ENCODE data around the gene ANGPTL7.

Gene ANGPTL7

DNA sequence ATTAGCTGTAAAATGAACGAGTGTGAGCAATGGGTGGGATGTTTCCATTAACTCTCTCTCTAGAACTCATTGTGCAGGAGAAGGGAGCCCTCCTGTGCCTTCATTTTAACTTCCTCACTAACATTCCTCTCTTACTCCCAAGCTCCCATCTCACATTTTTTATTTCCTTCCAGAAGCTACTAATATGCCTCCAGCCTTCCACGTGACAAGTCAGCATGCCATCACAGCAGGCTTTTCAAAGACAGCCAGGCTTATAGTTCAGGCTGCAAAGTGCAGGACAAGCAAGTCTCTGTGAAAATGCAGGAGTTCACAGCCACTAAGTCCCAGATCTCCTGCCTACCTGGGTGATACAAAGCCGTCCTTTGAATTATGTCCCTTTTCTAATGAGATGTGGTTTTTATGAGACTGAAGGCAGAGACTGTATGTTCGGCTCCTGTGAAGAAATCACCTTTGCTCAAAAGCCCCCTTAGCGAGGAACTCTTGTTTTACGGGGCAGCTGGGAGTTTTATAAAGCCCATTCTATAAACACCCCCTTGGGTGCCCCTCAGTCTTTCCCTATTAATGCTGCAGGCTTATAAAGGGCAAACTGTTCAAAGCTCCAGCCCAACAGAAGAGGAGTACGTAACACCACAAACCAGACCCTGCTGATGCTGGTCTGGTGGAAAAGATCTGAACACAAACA is 14.8 kb upstream of the ANGPTL7 start:
- TF ChIP-seq CTCF (IDR thresholded peaks at IDR 0.05; ENCODE audit: borderline replicate concordance, extremely low read depth, low read length, poor library complexity, severe bottlenecking) = no peak
- Histone ChIP-seq H3K4me2 (ENCODE audit: insufficient read depth, low read length) (no peak overlapping the region), H3K27me3 (ENCODE audit: insufficient read depth, low read length, poor library complexity) (no peaks in the 10 kb centered on the region), H2AFZ (ENCODE audit: low read depth, low read length) (no peak overlapping the region), H3K79me2 (ENCODE audit: insufficient read depth, low read length) (no peaks in the 10 kb centered on the region), H3K36me3 (ENCODE audit: insufficient read depth, low read length) (peaks cover 38% of the 10 kb centered on the region), H3K4me1 (ENCODE audit: insufficient read depth, low read length) (no peaks in the 10 kb centered on the region), H4K20me1 (ENCODE audit: insufficient read depth, low read length) (no peaks in the 10 kb centered on the region; the same call in 1 of the 2 replicates), H3K9me3 (ENCODE audit: insufficient read depth, low read length, severe bottlenecking) (no peaks in the 10 kb centered on the region), H3K27ac (ENCODE audit: low read length) (no peak overlapping the region), H3K4me3 (ENCODE audit: low read depth in 1 of 2, low read length in 2 of 2) (no peak overlapping the region), H3K9ac (ENCODE audit: low read depth, low read length) (no peak overlapping the region)
- ATAC-seq (ENCODE audit: insufficient read depth, low read depth) (no peak), DNase-seq (no peak)

DNA sequence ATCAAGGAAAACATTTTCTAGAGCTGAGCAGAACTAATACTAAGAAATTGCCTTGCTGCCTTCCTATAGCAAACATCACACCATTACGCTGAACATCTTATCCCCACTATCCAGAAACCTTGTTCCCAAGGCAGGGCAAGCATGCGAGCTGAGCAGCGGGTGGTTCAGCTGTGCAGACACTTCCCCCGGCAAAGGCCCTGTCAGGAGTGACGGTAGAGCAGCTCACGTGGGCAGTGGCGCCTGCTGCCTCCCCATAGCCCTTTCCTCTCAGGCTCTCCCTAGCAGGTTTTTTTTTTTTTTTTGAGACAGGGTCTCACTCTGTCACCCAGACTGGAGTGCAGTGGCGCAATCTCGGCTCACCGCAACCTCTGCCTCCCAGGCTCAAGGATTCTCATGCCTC is 13.7 kb upstream of the ANGPTL7 start:
- H3K27ac ChIP-seq (ENCODE audit: low read length) = no peak overlapping the region
- TF ChIP-seq EZH2 (IDR thresholded peaks at IDR 0.05; ENCODE audit: borderline replicate concordance, low read depth, low read length, severe bottlenecking) (no peak), CTCF (IDR thresholded peaks at IDR 0.05; ENCODE audit: borderline replicate concordance, extremely low read depth, low read length, poor library complexity, severe bottlenecking) (no peak)
- H3K9me3 ChIP-seq (ENCODE audit: insufficient read depth, low read length, severe bottlenecking) = no peaks in the 10 kb centered on the region
- H3K27me3 ChIP-seq (ENCODE audit: insufficient read depth, low read length, poor library complexity) = no peaks in the 10 kb centered on the region
- DNase-seq (no peak), ATAC-seq (ENCODE audit: insufficient read depth, low read depth) (no peak)
- no peak overlapping the region for H2AFZ ChIP-seq (ENCODE audit: low read depth, low read length)
- no peak overlapping the region for H3K4me2 ChIP-seq (ENCODE audit: insufficient read depth, low read length)
- H3K79me2 ChIP-seq (ENCODE audit: insufficient read depth, low read length) = no peaks in the 10 kb centered on the region
- H3K4me3 ChIP-seq (ENCODE audit: low read depth in 1 of 2, low read length in 2 of 2) = no peak overlapping the region
- H3K9ac ChIP-seq (ENCODE audit: low read depth, low read length) = no peak overlapping the region
- H4K20me1 ChIP-seq (ENCODE audit: insufficient read depth, low read length) = no peaks in the 10 kb centered on the region; the same call in 1 of the 2 replicates
- no peaks in the 10 kb centered on the region for H3K4me1 ChIP-seq (ENCODE audit: insufficient read depth, low read length)
- H3K36me3 ChIP-seq (ENCODE audit: insufficient read depth, low read length) = peaks cover 45% of the 10 kb centered on the region

DNA sequence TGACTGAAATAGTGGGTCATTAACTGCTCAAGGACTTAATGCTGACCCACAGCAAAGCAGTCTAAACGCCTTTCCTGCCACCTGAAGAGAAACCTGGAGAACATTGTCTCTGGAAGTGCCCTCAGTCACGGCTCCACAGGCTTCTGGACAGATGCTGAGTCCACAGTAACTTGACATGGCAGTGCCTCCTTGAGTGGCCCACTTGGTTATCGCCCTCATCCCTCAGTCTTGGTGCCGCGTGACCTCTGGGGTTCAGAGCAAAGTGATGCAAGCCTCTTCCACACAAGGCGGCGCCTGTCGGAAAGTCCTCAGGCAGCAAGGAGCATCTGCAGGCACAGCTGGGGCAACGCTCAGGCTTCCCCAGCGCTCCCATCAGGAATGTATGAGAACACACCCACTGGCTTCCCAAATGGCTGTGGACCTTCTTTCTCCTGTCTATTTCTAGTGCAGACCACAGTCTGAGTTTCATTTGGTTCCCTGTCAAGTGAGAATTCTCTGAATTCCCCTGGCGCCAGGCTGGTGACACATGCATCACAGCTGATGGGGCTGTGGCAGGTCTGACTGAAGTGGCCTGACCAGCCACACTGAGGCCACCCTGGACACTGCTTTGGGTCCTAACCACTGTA is 13.0 kb upstream of the ANGPTL7 start:
- Histone ChIP-seq H3K79me2 (ENCODE audit: insufficient read depth, low read length) (no peaks in the 10 kb centered on the region), H3K27me3 (ENCODE audit: insufficient read depth, low read length, poor library complexity) (no peaks in the 10 kb centered on the region), H3K4me2 (ENCODE audit: insufficient read depth, low read length) (no peak overlapping the region), H3K27ac (ENCODE audit: low read length) (no peak overlapping the region), H2AFZ (ENCODE audit: low read depth, low read length) (no peak overlapping the region), H3K4me3 (ENCODE audit: low read depth in 1 of 2, low read length in 2 of 2) (no peak overlapping the region), H3K9me3 (ENCODE audit: insufficient read depth, low read length, severe bottlenecking) (no peaks in the 10 kb centered on the region), H4K20me1 (ENCODE audit: insufficient read depth, low read length) (no peaks in the 10 kb centered on the region; the same call in 1 of the 2 replicates), H3K9ac (ENCODE audit: low read depth, low read length) (no peak overlapping the region), H3K4me1 (ENCODE audit: insufficient read depth, low read length) (no peaks in the 10 kb centered on the region), H3K36me3 (ENCODE audit: insufficient read depth, low read length) (peaks cover 49% of the 10 kb centered on the region)
- TF ChIP-seq CTCF (IDR thresholded peaks at IDR 0.05; ENCODE audit: borderline replicate concordance, extremely low read depth, low read length, poor library complexity, severe bottlenecking) (no peak), EZH2 (IDR thresholded peaks at IDR 0.05; ENCODE audit: borderline replicate concordance, low read depth, low read length, severe bottlenecking) (no peak)
- DNase-seq (no peak), ATAC-seq (ENCODE audit: insufficient read depth, low read depth) (no peak)
